ENCODE data around the gene RNU11.
"Not testable (repeated sequence)": the region's sequence is repeated elsewhere in the genome, so short reads cannot be mapped to it uniquely, and the experiment has no call there.

RNU11 gene

GRCh38 chr1:28648474-28649198 is at the start of gene RNU11:
Gene RNU11, plus strand, starts transcription at chr1:28648600.
- peak; percentile 98 for DNase-seq (ENCODE audit: low spot score)

- DNase-seq (ENCODE audit: low spot score) = no peak
These were observed 46.7 kb upstream of the RNU11 start for GRCh38 chr1:28601696-28602095.

GRCh38 chr1:28602536-28603439 is 45.6 kb upstream of the RNU11 start:
- peak; percentile 93 for DNase-seq (ENCODE audit: low spot score)

- no peak for DNase-seq (ENCODE audit: low spot score)
These were observed 44.0 kb upstream of the RNU11 start for GRCh38 chr1:28604411-28604810.

- no peak for DNase-seq (ENCODE audit: low spot score)
These were observed 43.4 kb upstream of the RNU11 start for GRCh38 chr1:28604962-28605361.

GRCh38 chr1:28606771-28607170 is 41.6 kb upstream of the RNU11 start:
- no peak for DNase-seq (ENCODE audit: low spot score)

- no peak for DNase-seq (ENCODE audit: low spot score)
These were observed 35.2 kb upstream of the RNU11 start for GRCh38 chr1:28613175-28613574.

- DNase-seq (ENCODE audit: low spot score) = no peak
These were observed 16.7 kb upstream of the RNU11 start for GRCh38 chr1:28631713-28632112.

GRCh38 chr1:28632560-28632959 is 15.8 kb upstream of the RNU11 start:
- no peak for DNase-seq (ENCODE audit: low spot score)

- DNase-seq (ENCODE audit: low spot score) = no peak
These were observed 7.6 kb upstream of the RNU11 start for GRCh38 chr1:28640766-28641165.

- peak; percentile 28 for DNase-seq (ENCODE audit: low spot score)
These were observed 6.1 kb upstream of the RNU11 start for GRCh38 chr1:28642056-28642846.

- peak; percentile 96 for DNase-seq (ENCODE audit: low spot score)
These were observed 5.4 kb upstream of the RNU11 start, which contains the start of gene TAF12 for GRCh38 chr1:28642847-28643635. Gene TAF12, minus strand, starts transcription at chr1:28643067. Its CDS starts 20,986 bp downstream, at chr1:28622081.

- DNase-seq (ENCODE audit: low spot score) = peak; percentile 17
These were observed 3.9 kb upstream of the RNU11 start for GRCh38 chr1:28644494-28644893.

GRCh38 chr1:28645406-28645805 is 3.0 kb upstream of the RNU11 start:
- DNase-seq (ENCODE audit: low spot score) = not testable (repeated sequence)

- no peak for DNase-seq (ENCODE audit: low spot score)
These were observed 2.4 kb upstream of the RNU11 start for GRCh38 chr1:28646040-28646439.

GRCh38 chr1:28648008-28648473 is 359 bp upstream of the RNU11 start:
- DNase-seq (ENCODE audit: low spot score) = no peak

- DNase-seq (ENCODE audit: low spot score) = not testable (repeated sequence)
These were observed 4.7 kb downstream of the RNU11 start for GRCh38 chr1:28653063-28653462.

GRCh38 chr1:28653870-28654269 is 5.5 kb downstream of the RNU11 start:
- not testable (repeated sequence) for DNase-seq (ENCODE audit: low spot score)

- DNase-seq (ENCODE audit: low spot score) = not testable (repeated sequence)
These were observed 7.3 kb downstream of the RNU11 start for GRCh38 chr1:28655448-28656311.

GRCh38 chr1:28656335-28656734 is 7.9 kb downstream of the RNU11 start:
- DNase-seq (ENCODE audit: low spot score) = no peak

All from pons (tissue), 1 donor.